ENCODE results near the gene NCAPH2.

The NCAPH2 gene

DNA sequence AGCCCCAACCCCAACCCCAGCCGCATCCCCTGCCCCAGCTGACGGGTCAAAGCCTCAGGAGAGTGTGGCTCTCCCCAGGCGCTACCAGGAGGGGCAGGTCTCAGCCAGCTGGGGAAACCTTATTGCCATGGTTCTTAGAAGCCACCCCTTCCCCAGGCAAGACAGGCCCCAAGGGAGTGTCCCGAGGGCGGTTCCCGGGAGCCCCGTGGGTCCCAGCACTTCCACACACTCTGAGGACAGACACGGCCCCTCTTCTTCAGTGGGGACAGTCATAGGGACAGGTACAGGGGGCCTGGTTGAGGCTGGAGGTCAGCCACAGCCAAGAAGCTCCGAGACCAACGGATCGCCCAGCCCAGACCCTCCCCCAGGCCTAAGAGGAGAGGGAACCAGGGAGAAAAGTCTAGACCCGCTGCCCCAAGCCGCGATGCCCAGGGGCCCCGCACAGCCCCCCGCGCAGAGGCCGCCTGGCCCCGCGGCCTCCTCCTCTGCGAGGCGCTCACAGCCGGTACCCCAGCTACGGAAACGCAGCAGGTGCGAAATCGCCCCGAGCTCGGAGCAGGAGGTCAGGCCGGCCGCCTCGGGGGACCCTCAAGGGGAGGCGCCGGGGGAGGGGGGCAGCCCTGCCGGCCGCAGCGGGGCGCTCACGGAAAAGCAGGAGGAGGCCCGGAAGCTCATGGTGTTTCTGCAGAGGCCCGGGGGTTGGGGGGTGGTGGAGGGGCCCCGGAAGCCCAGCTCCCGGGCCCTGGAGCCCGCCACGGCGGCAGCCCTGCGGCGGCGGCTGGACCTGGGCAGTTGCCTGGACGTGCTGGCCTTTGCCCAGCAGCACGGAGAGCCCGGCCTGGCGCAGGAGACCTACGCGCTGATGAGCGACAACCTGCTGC lies 40.3 kb downstream of the NCAPH2 start:
- DNase-seq: no peak
- no peaks in the 10 kb centered on the region for H3K36me3 ChIP-seq
- no peak overlapping the region for H3K4me3 ChIP-seq (ENCODE audit: low read depth, low read length)
- H3K27me3 ChIP-seq (ENCODE audit: insufficient read depth, low read depth, severe bottlenecking): no peaks in the 10 kb centered on the region
- no peak overlapping the region for H3K27ac ChIP-seq
- no peaks in the 10 kb centered on the region for H3K9me3 ChIP-seq (ENCODE audit: severe bottlenecking)
- TF ChIP-seq, protein P1, sequence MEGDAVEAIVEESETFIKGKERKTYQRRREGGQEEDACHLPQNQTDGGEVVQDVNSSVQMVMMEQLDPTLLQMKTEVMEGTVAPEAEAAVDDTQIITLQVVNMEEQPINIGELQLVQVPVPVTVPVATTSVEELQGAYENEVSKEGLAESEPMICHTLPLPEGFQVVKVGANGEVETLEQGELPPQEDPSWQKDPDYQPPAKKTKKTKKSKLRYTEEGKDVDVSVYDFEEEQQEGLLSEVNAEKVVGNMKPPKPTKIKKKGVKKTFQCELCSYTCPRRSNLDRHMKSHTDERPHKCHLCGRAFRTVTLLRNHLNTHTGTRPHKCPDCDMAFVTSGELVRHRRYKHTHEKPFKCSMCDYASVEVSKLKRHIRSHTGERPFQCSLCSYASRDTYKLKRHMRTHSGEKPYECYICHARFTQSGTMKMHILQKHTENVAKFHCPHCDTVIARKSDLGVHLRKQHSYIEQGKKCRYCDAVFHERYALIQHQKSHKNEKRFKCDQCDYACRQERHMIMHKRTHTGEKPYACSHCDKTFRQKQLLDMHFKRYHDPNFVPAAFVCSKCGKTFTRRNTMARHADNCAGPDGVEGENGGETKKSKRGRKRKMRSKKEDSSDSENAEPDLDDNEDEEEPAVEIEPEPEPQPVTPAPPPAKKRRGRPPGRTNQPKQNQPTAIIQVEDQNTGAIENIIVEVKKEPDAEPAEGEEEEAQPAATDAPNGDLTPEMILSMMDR (IDR thresholded peaks at IDR 0.05; ENCODE audit: low read depth, low read length): no peak

DNA sequence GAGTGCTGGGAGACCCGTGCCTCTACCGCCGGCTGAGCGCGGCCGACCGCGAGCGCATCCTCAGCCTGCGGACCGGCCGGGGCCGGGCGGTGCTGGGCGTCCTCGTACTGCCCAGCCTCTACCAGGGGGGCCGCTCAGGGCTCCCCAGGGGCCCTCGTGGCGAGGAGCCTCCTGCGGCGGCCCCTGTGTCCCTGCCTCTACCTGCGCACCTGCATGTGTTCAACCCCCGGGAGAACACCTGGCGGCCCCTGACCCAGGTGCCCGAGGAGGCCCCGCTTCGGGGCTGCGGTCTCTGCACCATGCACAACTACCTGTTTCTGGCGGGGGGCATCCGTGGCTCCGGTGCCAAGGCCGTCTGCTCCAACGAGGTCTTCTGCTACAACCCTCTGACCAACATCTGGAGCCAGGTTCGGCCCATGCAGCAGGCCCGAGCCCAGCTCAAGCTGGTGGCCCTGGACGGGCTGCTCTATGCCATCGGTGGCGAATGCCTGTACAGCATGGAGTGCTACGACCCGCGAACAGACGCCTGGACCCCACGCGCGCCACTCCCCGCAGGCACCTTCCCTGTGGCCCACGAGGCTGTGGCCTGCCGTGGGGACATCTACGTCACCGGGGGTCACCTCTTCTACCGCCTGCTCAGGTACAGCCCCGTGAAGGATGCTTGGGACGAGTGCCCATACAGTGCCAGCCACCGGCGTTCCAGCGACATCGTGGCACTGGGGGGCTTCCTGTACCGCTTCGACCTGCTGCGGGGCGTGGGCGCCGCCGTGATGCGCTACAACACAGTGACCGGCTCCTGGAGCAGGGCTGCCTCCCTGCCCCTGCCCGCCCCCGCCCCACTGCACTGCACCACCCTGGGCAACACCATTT lies 41.1 kb downstream of the NCAPH2 start:
- H3K9me3 ChIP-seq (ENCODE audit: severe bottlenecking): no peaks in the 10 kb centered on the region
- no peak for DNase-seq
- TF ChIP-seq, protein P1 (IDR thresholded peaks at IDR 0.05; ENCODE audit: low read depth, low read length): no peak
- no peaks in the 10 kb centered on the region for H3K36me3 ChIP-seq
- no peak overlapping the region for H3K27ac ChIP-seq
- H3K4me3 ChIP-seq (ENCODE audit: low read depth, low read length): no peak overlapping the region
- no peaks in the 10 kb centered on the region for H3K27me3 ChIP-seq (ENCODE audit: insufficient read depth, low read depth, severe bottlenecking)

DNA sequence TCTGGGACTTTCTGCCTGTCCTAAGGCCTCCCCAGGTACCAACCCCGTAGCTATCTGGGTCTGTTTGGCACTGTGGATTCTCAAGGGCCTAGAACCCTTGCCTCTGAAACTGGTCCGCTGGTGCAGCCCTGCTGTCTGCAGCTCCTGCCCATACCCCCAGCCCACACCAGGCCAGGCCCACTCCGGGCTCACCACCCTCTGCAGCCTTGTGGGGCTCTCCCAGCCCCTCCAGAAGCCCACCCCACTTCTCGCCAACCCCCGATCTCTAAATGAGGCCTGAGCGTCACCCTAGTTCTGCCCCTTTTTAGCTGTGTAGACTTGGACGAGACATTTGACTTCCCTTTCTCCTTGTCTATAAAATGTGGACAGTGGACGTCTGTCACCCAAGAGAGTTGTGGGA lies 42.4 kb downstream of the NCAPH2 start:
- no peak for DNase-seq

DNA sequence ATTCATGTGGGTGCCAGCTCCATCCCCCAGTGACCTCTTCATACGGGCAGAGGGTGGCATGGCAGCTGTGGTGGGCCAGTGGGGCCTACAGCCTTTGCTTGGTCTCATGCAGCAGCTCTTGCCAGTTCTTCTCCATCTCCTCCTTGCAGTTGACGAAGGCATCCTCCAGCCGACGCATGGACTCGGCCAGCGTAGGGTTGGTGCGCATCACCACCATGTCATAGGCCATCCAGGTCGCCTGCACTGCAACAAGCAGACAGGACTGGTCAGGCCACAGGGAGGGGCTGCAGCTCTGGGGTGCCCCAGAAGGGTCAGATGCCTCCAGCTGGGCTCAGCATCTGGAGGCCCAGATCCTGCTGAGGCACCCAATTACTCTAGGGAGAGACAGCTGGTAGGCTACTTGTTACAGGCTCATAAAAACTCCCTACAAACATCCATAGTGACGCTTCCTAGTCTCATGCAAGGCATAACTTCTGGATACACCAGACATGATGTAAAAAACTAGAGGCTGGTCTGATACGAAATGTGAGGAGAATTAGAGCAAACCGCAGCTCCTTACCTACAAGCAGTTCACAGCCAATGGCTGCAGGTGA lies 43.2 kb downstream of the NCAPH2 start:
- Histone ChIP-seq H3K27me3 (ENCODE audit: insufficient read depth, low read depth, severe bottlenecking) (no peaks in the 10 kb centered on the region), H3K27ac (no peak overlapping the region), H3K36me3 (no peaks in the 10 kb centered on the region), H3K4me3 (ENCODE audit: low read depth, low read length) (no peak overlapping the region), H3K9me3 (ENCODE audit: severe bottlenecking) (no peaks in the 10 kb centered on the region)
- DNase-seq: no peak
- TF ChIP-seq, protein P1 (IDR thresholded peaks at IDR 0.05; ENCODE audit: low read depth, low read length): no peak

More for the DNA sequence above, 42.4 kb downstream of the NCAPH2 start:
- Histone ChIP-seq H3K9me3 (ENCODE audit: severe bottlenecking) (no peaks in the 10 kb centered on the region), H3K4me3 (ENCODE audit: low read depth, low read length) (no peak overlapping the region), H3K36me3 (no peaks in the 10 kb centered on the region), H3K27ac (no peak overlapping the region), H3K27me3 (ENCODE audit: insufficient read depth, low read depth, severe bottlenecking) (no peaks in the 10 kb centered on the region)
- TF ChIP-seq, protein P1 (IDR thresholded peaks at IDR 0.05; ENCODE audit: low read depth, low read length): no peak

DNA sequence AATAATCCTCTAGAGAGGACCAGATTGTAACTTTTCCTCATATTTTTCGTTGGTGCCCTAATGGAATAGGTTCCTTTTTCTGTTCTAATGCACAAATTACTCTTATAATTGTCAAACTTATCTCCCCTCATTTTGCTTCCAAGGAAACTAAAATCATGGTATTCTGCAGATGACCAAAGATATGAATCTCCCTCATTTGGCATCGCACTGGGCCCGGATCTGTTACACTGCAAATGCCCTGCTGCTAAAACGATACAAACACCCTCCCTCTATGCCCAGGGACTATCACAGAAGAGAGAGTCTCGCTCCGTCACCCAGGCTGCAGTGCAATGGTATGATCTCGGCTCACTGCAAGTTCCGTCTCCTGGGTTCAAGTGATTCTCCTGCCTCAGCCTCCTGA lies 45.3 kb downstream of the NCAPH2 start:
- H3K9me3 ChIP-seq (ENCODE audit: severe bottlenecking): no peaks in the 10 kb centered on the region
- no peaks in the 10 kb centered on the region for H3K36me3 ChIP-seq
- no peak for DNase-seq
- no peak overlapping the region for H3K27ac ChIP-seq
- no peak overlapping the region for H3K4me3 ChIP-seq (ENCODE audit: low read depth, low read length)
- TF ChIP-seq, protein P1 (IDR thresholded peaks at IDR 0.05; ENCODE audit: low read depth, low read length): no peak
- no peaks in the 10 kb centered on the region for H3K27me3 ChIP-seq (ENCODE audit: insufficient read depth, low read depth, severe bottlenecking)

Measured in WERI-Rb-1 (cell line).